K562 (cell line): Measurements from ENCODE around the gene DDR2. TPM values are rescaled to one million over a fixed set of nuclear protein-coding genes. Genes with fewer than 3 reads are reported as not detected.

Source experiments
- ATAC-seq: fragments of 200-7000 bp; cut with Tn5 transposase; 3 replicates; pipeline ENCODE4 v1.9.1; 2020; ENCODE audit warnings: moderate library complexity
- BruUV-seq: library from RNA; stranded (reverse); fragments of 400-500 nt; replicated peaks from 2 replicates; lab custom pipeline; 2021; lab: Mats Ljungman, UMichigan
- CTCF ChIA-PET: fragments of 300-600 bp; formaldehyde crosslinking; extraction: SDS; loops from one replicate; lab custom pipeline; 2021; ENCODE audit warnings: low intra/inter-chr PET ratio; lab: Yijun Ruan, JAX
- POLR2A ChIA-PET: fragments of 300-600, 350-650 bp; sonication (Branson Sonifier 250); formaldehyde crosslinking; extraction: SDS; loops from one replicate; lab custom pipeline; 2021; ENCODE audit warnings: antibody characterized with exemption, inconsistent platforms; lab: Yijun Ruan, JAX
- DNase-seq, 4 experiments: peaks; one replicate each; pipeline versions ENCODE4 v3.0.0 to v3.0.0-alpha.2; 2011 to 2018; ENCODE audit warnings: low spot score in 3 of 4, mixed read lengths in 3 of 4; ENCODE audit errors: extremely low read depth in 1 of 4
- FAIRE-seq: peaks from 2 replicates; lab custom pipeline; 2011; peaks lifted over from hg19 to GRCh38; lab: Jason Lieb, UNC
- H2AFZ ChIP-seq: 2 replicates; pipeline ENCODE4 v1.6.0; 2011; ENCODE audit warnings: low read depth, low read length, control low read depth, inconsistent platforms
- H3K27ac ChIP-seq: fragments of 200-600 bp; 3 replicates; pipeline ENCODE4 v1.8.0; 2011; ENCODE audit warnings: low read depth, mild to moderate bottlenecking, control low read depth, inconsistent platforms, low read length, moderate library complexity, mixed read lengths; ENCODE audit errors: extremely low read depth
- H3K27me3 ChIP-seq, 2 experiments: fragments of 300-600 bp in 1 of 2; 2 replicates in 1 of 2; 3 replicates in 1 of 2; pipeline versions ENCODE4 v1.6.0 to v1.8.0; 2011; ENCODE audit warnings: inconsistent platforms in 2 of 2, low read length in 2 of 2, mild to moderate bottlenecking in 1 of 2, mixed read lengths in 1 of 2, moderate library complexity in 1 of 2; ENCODE audit not compliant: control insufficient read depth in 2 of 2, insufficient read depth in 2 of 2
- H3K36me3 ChIP-seq: fragments of 300-600 bp; 3 replicates; pipeline ENCODE4 v1.8.0; 2011; ENCODE audit warnings: mild to moderate bottlenecking, low read length, inconsistent platforms; ENCODE audit not compliant: control insufficient read depth, insufficient read depth
- H3K4me1 ChIP-seq, 2 experiments: fragments of 200-600 bp in 1 of 2; replicated peaks in 1 of 2; 2 replicates in 1 of 2; 3 replicates in 1 of 2; pipeline versions ENCODE4 v1.5.1 to v1.8.0; 2011; ENCODE audit warnings: inconsistent platforms in 2 of 2, low read length in 2 of 2, mild to moderate bottlenecking in 1 of 2, mixed read lengths in 1 of 2, moderate library complexity in 1 of 2; ENCODE audit not compliant: control insufficient read depth in 2 of 2, insufficient read depth in 2 of 2
- H3K4me2 ChIP-seq: 2 replicates; pipeline ENCODE4 v1.6.1; 2011; ENCODE audit warnings: low read length, control low read depth, inconsistent platforms, mixed read lengths; ENCODE audit not compliant: insufficient read depth
- H3K4me3 ChIP-seq: fragments of 200-600 bp; sonication (generic), shearing (Covaris generic); 2 replicates; pipeline ENCODE4 v1.5.1; 2016; ENCODE audit warnings: control low read depth, inconsistent platforms
- H3K79me2 ChIP-seq: fragments of 200-600 bp; 3 replicates; pipeline ENCODE4 v1.8.0; 2011; ENCODE audit warnings: low read length, inconsistent platforms; ENCODE audit not compliant: control insufficient read depth, insufficient read depth
- H3K9ac ChIP-seq, 2 experiments: 2 replicates each; pipeline versions ENCODE4 v1.6.0 to v1.6.1; 2011; ENCODE audit warnings: low read depth in 2 of 2, low read length in 2 of 2, control low read depth in 1 of 2, inconsistent platforms in 1 of 2, mild to moderate bottlenecking in 1 of 2, mixed read lengths in 1 of 2; ENCODE audit not compliant: insufficient read depth in 1 of 2
- H3K9me1 ChIP-seq: one replicate; pipeline ENCODE4 v1.6.0; 2011; ENCODE audit warnings: inconsistent platforms, mild to moderate bottlenecking, low read length, moderate library complexity; ENCODE audit not compliant: control insufficient read depth, insufficient read depth
- H3K9me3 ChIP-seq: replicated peaks from 2 replicates; pipeline ENCODE4 v1.5.1; 2011; ENCODE audit warnings: low read depth, low read length, inconsistent platforms; ENCODE audit not compliant: control insufficient read depth, insufficient read depth
- H4K20me1 ChIP-seq: replicated peaks from 2 replicates; pipeline ENCODE4 v1.6.1; 2011; ENCODE audit warnings: low read length, inconsistent platforms, mixed read lengths; ENCODE audit not compliant: control insufficient read depth, insufficient read depth
- CHD2 ChIP-seq: IDR thresholded peaks from 2 replicates; pipeline ENCODE4 v1.6.1; 2011; ENCODE audit warnings: low read depth, low read length
- GABPB1 ChIP-seq: sonication (generic); formaldehyde crosslinking; IDR thresholded peaks from 2 replicates; pipeline ENCODE4 v1.8.0; 2022; ENCODE audit warnings: mild to moderate bottlenecking, missing genetic modification reagents
- IRF1 ChIP-seq: sonication (generic); formaldehyde crosslinking; IDR thresholded peaks from 2 replicates; pipeline ENCODE4 v1.8.0; 2022; ENCODE audit warnings: missing genetic modification reagents, mild to moderate bottlenecking, borderline replicate concordance
- KHSRP ChIP-seq: fragments of 450-650 bp; IDR thresholded peaks from 2 replicates; pipeline ENCODE4 v1.6.1; 2017
- REST ChIP-seq, 2 experiments: fragments of 450-650 bp; formaldehyde crosslinking in 1 of 2; IDR thresholded peaks; 2 replicates each; pipeline versions ENCODE4 v1.4.0 to v1.6.1; 2014 to 2020; ENCODE audit warnings: mild to moderate bottlenecking in 2 of 2, borderline replicate concordance in 1 of 2, low read depth in 1 of 2
- SFPQ ChIP-seq: fragments of 200-400 bp; formaldehyde crosslinking; IDR thresholded peaks from 2 replicates; pipeline ENCODE4 v1.6.1; 2017; ENCODE audit warnings: mild to moderate bottlenecking, low read depth, low read length, moderate library complexity
- TCF7 ChIP-seq: sonication (generic); IDR thresholded peaks from 2 replicates; pipeline ENCODE4 v1.6.1; 2016; ENCODE audit warnings: antibody characterized with exemption, borderline replicate concordance
- THAP7 ChIP-seq: fragments of 250-450 bp; sonication (Bioruptor Pico); IDR thresholded peaks from 2 replicates; pipeline ENCODE4 v1.5.0; 2021
- ZBTB43 ChIP-seq: sonication (generic); formaldehyde crosslinking; IDR thresholded peaks from 2 replicates; pipeline ENCODE4 v1.8.0; 2023; ENCODE audit warnings: mild to moderate bottlenecking, missing genetic modification reagents
- ZNF589 ChIP-seq: fragments of 200-800 bp; sonication (Bioruptor generic); IDR thresholded peaks from 2 replicates; pipeline ENCODE4 v1.6.1; 2016; ENCODE audit warnings: low read depth, missing genetic modification characterization, missing compliant biosample characterization
- in situ Hi-C: fragments of 300-500 bp; cut with MboI; formaldehyde crosslinking; loops from 4 replicates; pipeline ENCODE4 v1.15.0; 2018; ENCODE audit warnings: inconsistent platforms, mixed read lengths
- intact Hi-C: fragments of 100-400 bp; cut with micrococcal nuclease; formaldehyde crosslinking; loops from 2 replicates; pipeline ENCODE4 v1.14.2; 2022
- polyA plus RNA-seq, 8 experiments: library from polyadenylated mRNA; depleted of rRNA in 4 of 8; stranded (reverse) in 5 of 8; unstranded in 3 of 8; fragments of >200 nt; fragmentation: Nextera tagmentation in 2 of 8; fragmentation: Illumina TruSeq in 1 of 8; extraction: Ambion mirVana in 2 of 8; extraction: Trizol in 1 of 8; gene quantifications; 2 replicates each; pipeline versions ENCODE4 v1.2.1 to v1.2.3, GENCODE V29; 2011 to 2014; ENCODE audit warnings: inconsistent platforms in 1 of 8, missing spikeins in 1 of 8
- total RNA-seq, 7 experiments: library from RNA; depleted of rRNA in 6 of 7; stranded (reverse); fragments of >200 nt in 6 of 7; fragmentation: Illumina TruSeq in 2 of 7; extraction: Trizol in 2 of 7; gene quantifications; 2 replicates each; pipeline versions ENCODE4 v1.2.1 to v1.2.3, GENCODE V29; 2011 to 2021; ENCODE audit warnings: low replicate concordance in 1 of 7

DDR2 gene
- total and polyA plus RNA-seq, 9 of the 15 experiments (the other 6 are each of a cell fraction or from before 2014, with no cell fraction given) = 0.36 to 2.0 (median 1.1) TPM

- DNase-seq (no peak), FAIRE-seq (no peak), ATAC-seq (no peak)
- POLR2A ChIA-PET = no interaction called here
- in situ Hi-C loops (no loop called here), intact Hi-C loops (no loop called here)
- Histone ChIP-seq H3K27ac (no peak overlapping the region), H2AFZ (no peak overlapping the region), H3K4me1 (no peaks in the 10 kb centered on the region), H3K9me1 (no peaks in the 10 kb centered on the region), H3K27me3 (no peaks in the 10 kb centered on the region), H3K9ac (no peak overlapping the region), H3K9me3 (no peaks in the 10 kb centered on the region), H3K4me2 (no peak overlapping the region), H3K36me3 (no peaks in the 10 kb centered on the region), H4K20me1 (no peaks in the 10 kb centered on the region), H3K4me3 (no peak overlapping the region), H3K79me2 (no peaks in the 10 kb centered on the region)
- BruUV-seq = no TSS peak
- CTCF ChIA-PET = no interaction called here
- no peak for TF ChIP-seq REST (IDR thresholded peaks at IDR 0.05; ENCODE audit: borderline replicate concordance)
- TF ChIP-seq REST (CRISPR knock-in tag; IDR thresholded peaks at IDR 0.05; ENCODE audit: low read depth) = no peak
- TF ChIP-seq TCF7 = no peak
- no peak for TF ChIP-seq THAP7
- TF ChIP-seq IRF1 (CRISPR knock-in tag) = no peak
- no peak for TF ChIP-seq SFPQ
- TF ChIP-seq KHSRP = no peak
- no peak for TF ChIP-seq CHD2
- TF ChIP-seq GABPB1 (CRISPR knock-in tag) = no peak
- TF ChIP-seq ZBTB43 (CRISPR knock-in tag) = no peak
- TF ChIP-seq ZNF589 = no peak
Observed at GRCh38 chr1:162774007-162774406, 141.7 kb downstream of the DDR2 start.
